Panc1 (cell line): ENCODE data around the gene FAM13A. TPM values are rescaled to one million over a fixed set of nuclear protein-coding genes. Genes with fewer than 3 reads are reported as not detected.

Experiments used
- ATAC-seq: fragments of 200-7000 bp; cut with Tn5 transposase; 2 replicates; pipeline ENCODE4 v1.9.1; 2020; ENCODE audit warnings: mild to moderate bottlenecking, moderate library complexity
- BruUV-seq: library from RNA; stranded (reverse); fragments of 400-500 nt; replicated peaks from 2 replicates; lab custom pipeline; 2021; lab: Mats Ljungman, UMichigan
- CTCF ChIA-PET: fragments of 300-600 bp; sonication (Branson Sonifier 250); formaldehyde crosslinking; loops from one replicate; lab custom pipeline; 2022; ENCODE audit warnings: antibody characterized with exemption; lab: Charles Lee
- POLR2A ChIA-PET: fragments of 300-600 bp; sonication (Branson Sonifier 250); formaldehyde crosslinking; loops from one replicate; lab custom pipeline; 2022; ENCODE audit warnings: antibody characterized with exemption; lab: Charles Lee
- DNase-seq: peaks from one replicate; pipeline ENCODE4 v3.0.0-alpha.2; 2010; ENCODE audit warnings: low read depth, low spot score
- H3K27ac ChIP-seq: 2 replicates; pipeline ENCODE4 v1.5.1; 2011; ENCODE audit warnings: mild to moderate bottlenecking, low read length, inconsistent platforms
- H3K27me3 ChIP-seq: fragments of 200-500 bp; sonication (Bioruptor generic); 2 replicates; pipeline ENCODE4 v1.6.0; 2014; ENCODE audit warnings: low read length, inconsistent platforms; ENCODE audit not compliant: control insufficient read depth, insufficient read depth
- H3K36me3 ChIP-seq: fragments of 200-500 bp; sonication (Bioruptor generic); 2 replicates; pipeline ENCODE4 v1.5.1; 2014; ENCODE audit warnings: inconsistent platforms, mild to moderate bottlenecking, low read length, moderate library complexity; ENCODE audit not compliant: control insufficient read depth, insufficient read depth
- H3K4me1 ChIP-seq: 2 replicates; pipeline ENCODE4 v1.5.1; 2011; ENCODE audit warnings: inconsistent platforms, mild to moderate bottlenecking, low read length, moderate library complexity; ENCODE audit not compliant: control insufficient read depth, insufficient read depth
- H3K4me3 ChIP-seq, 2 experiments: 2 replicates each; pipeline ENCODE4 v1.5.1; 2011 to 2012; ENCODE audit warnings: low read depth in 2 of 2, low read length in 2 of 2, mild to moderate bottlenecking in 2 of 2, inconsistent platforms in 1 of 2, moderate library complexity in 1 of 2
- H3K9me3 ChIP-seq: fragments of 200-500 bp; sonication (Bioruptor generic); 2 replicates; pipeline ENCODE4 v1.5.1; 2014; ENCODE audit warnings: low read depth, mild to moderate bottlenecking, inconsistent platforms, low read length, moderate library complexity; ENCODE audit not compliant: control insufficient read depth, insufficient read depth
- POLR2AphosphoS5 ChIP-seq: IDR thresholded peaks from 2 replicates; pipeline ENCODE4 v1.6.1; 2012; ENCODE audit warnings: mild to moderate bottlenecking, low read depth, low read length, moderate library complexity
- SIN3A ChIP-seq: IDR thresholded peaks from 2 replicates; pipeline ENCODE4 v1.6.1; 2012; ENCODE audit warnings: low read depth, mild to moderate bottlenecking, low read length, moderate library complexity, borderline replicate concordance; ENCODE audit not compliant: insufficient read depth
- TCF7L2 ChIP-seq: IDR thresholded peaks from 2 replicates; pipeline ENCODE4 v1.6.1; 2011; ENCODE audit warnings: mild to moderate bottlenecking, low read depth, low read length, inconsistent platforms
- in situ Hi-C: cut with HindIII; loops from 2 replicates; pipeline ENCODE4 v1.10.0; 2016; ENCODE audit warnings: low sequenced_read_pairs, low pct_unique_long_range_greater_than_20kb
- intact Hi-C: fragments of 100-400 bp; cut with micrococcal nuclease; formaldehyde crosslinking; loops from one replicate; pipeline ENCODE4 v1.10.0; 2022; ENCODE audit not compliant: unreplicated experiment
- total RNA-seq: library from RNA; stranded (reverse); gene quantifications from one replicate; pipeline ENCODE4 v1.2.1, GENCODE V29; 2021; ENCODE audit not compliant: unreplicated experiment
- TF ChIP-seq, protein P1 (sequence below): fragments of 450-650 bp; IDR thresholded peaks from 2 replicates; pipeline ENCODE4 v1.5.1; 2017; ENCODE audit warnings: mild to moderate bottlenecking
- TF ChIP-seq, protein P2 (sequence below), 2 experiments: IDR thresholded peaks; 2 replicates each; pipeline ENCODE4 v1.6.1; 2011 to 2012; ENCODE audit warnings: low read depth in 2 of 2, control low read depth in 1 of 2, low read length in 1 of 2, mild to moderate bottlenecking in 1 of 2, moderate library complexity in 1 of 2; ENCODE audit not compliant: insufficient read depth in 1 of 2

Gene FAM13A
- total RNA-seq, 1 experiment from 2014 or later: 5.8 TPM

DNA sequence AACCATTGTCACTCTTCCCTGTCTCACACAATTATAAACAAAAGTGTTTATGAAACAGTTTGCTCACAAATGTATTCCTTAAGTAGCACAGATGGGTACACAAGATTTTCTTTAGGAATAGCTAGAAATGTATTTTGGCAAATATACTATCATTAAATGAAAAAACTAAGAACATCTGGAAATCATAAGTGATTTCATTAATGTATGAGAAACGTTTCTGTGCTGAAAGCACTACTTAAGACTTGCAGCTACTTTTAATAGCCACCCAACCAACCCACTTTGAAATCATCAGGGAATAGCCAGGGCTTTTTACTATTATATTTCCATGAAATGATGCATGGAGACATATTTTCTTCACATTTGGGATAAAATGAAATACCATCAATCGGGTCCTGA is 297.1 kb downstream of the FAM13A start:
- Histone ChIP-seq H3K4me3 (no peak overlapping the region), H3K9me3 (no peaks in the 10 kb centered on the region), H3K36me3 (no peaks in the 10 kb centered on the region), H3K27ac (no peak overlapping the region), H3K27me3 (no peaks in the 10 kb centered on the region), H3K4me1 (no peaks in the 10 kb centered on the region)
- DNase-seq: no peak
- intact Hi-C loops: no loop called here
- in situ Hi-C loops: no loop called here
- ChIA-PET CTCF (no interaction called here), POLR2A (no interaction called here)
- TF ChIP-seq SIN3A (no peak), TCF7L2 (no peak)
- TF ChIP-seq, protein P1, sequence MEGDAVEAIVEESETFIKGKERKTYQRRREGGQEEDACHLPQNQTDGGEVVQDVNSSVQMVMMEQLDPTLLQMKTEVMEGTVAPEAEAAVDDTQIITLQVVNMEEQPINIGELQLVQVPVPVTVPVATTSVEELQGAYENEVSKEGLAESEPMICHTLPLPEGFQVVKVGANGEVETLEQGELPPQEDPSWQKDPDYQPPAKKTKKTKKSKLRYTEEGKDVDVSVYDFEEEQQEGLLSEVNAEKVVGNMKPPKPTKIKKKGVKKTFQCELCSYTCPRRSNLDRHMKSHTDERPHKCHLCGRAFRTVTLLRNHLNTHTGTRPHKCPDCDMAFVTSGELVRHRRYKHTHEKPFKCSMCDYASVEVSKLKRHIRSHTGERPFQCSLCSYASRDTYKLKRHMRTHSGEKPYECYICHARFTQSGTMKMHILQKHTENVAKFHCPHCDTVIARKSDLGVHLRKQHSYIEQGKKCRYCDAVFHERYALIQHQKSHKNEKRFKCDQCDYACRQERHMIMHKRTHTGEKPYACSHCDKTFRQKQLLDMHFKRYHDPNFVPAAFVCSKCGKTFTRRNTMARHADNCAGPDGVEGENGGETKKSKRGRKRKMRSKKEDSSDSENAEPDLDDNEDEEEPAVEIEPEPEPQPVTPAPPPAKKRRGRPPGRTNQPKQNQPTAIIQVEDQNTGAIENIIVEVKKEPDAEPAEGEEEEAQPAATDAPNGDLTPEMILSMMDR: no peak
- ATAC-seq: no peak
- no TSS peak for BruUV-seq

DNA sequence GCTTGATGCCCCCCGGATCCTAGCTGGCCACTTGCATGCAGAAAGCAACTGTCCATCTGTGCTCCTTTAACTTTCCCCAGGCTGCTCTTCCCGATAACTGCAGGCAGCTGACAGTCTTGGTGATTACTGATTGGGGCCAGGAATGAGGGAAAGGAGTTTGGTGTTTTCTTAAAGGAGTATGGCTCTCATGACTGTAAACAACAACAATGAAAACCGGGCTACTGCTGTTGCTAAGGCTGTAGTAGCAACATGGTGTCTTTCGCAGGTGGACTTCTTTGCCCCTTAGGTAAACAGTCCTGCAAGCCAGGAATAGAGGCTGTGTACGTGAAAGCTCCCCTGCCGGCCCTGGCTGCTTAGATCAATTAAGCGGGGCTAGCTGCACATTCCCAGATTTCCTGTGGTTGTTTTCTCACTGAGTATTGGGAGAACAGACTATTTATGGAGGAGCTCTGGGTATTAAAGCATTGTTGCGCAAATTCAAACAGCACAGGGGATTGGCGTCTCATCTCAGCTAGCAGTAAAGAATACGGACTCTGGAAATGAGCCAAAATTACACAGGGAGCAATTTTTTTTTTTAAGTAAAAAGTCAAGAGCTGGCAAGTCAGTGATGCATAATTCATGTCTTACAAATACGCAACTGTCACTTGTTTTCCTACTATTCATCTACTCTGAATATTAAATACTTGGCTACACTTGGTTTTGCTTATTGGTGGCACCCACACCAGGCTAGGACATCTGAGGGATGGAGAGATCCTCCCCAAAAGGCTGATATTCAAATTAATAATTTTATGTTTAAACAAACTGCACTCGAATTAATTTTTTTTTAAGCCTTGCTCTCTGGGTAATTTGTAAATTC is 297.7 kb downstream of the FAM13A start:
- intact Hi-C loops (no loop called here), in situ Hi-C loops (no loop called here)
- POLR2A ChIA-PET: no interaction called here
- no peak overlapping the region for H3K27ac ChIP-seq
- TF ChIP-seq, protein P1: no peak
- TF ChIP-seq TCF7L2 (no peak), POLR2AphosphoS5 (no peak), SIN3A (no peak)
- TF ChIP-seq, protein P2, sequence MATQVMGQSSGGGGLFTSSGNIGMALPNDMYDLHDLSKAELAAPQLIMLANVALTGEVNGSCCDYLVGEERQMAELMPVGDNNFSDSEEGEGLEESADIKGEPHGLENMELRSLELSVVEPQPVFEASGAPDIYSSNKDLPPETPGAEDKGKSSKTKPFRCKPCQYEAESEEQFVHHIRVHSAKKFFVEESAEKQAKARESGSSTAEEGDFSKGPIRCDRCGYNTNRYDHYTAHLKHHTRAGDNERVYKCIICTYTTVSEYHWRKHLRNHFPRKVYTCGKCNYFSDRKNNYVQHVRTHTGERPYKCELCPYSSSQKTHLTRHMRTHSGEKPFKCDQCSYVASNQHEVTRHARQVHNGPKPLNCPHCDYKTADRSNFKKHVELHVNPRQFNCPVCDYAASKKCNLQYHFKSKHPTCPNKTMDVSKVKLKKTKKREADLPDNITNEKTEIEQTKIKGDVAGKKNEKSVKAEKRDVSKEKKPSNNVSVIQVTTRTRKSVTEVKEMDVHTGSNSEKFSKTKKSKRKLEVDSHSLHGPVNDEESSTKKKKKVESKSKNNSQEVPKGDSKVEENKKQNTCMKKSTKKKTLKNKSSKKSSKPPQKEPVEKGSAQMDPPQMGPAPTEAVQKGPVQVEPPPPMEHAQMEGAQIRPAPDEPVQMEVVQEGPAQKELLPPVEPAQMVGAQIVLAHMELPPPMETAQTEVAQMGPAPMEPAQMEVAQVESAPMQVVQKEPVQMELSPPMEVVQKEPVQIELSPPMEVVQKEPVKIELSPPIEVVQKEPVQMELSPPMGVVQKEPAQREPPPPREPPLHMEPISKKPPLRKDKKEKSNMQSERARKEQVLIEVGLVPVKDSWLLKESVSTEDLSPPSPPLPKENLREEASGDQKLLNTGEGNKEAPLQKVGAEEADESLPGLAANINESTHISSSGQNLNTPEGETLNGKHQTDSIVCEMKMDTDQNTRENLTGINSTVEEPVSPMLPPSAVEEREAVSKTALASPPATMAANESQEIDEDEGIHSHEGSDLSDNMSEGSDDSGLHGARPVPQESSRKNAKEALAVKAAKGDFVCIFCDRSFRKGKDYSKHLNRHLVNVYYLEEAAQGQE (IDR thresholded peaks at IDR 0.05; ENCODE audit: insufficient read depth in 1 of 2, low read depth in 2 of 2, low read length in 1 of 2): no peak
- BruUV-seq: no TSS peak
- no peak for DNase-seq
- H3K9me3 ChIP-seq: no peaks in the 10 kb centered on the region
- no peaks in the 10 kb centered on the region for H3K36me3 ChIP-seq
- ATAC-seq: no peak
- CTCF ChIA-PET: no interaction called here
- H3K4me1 ChIP-seq: no peaks in the 10 kb centered on the region
- H3K4me3 ChIP-seq: no peak overlapping the region
- no peaks in the 10 kb centered on the region for H3K27me3 ChIP-seq
